SU-DHL-6 (cell line): ENCODE measurements around the gene VPS13D.

Source experiments
- H2AFZ ChIP-seq: fragments of 200-600 bp; sonication (generic); 2 replicates; pipeline ENCODE4 v1.6.1; 2014; ENCODE audit warnings: low read depth, mild to moderate bottlenecking, moderate library complexity, mixed read lengths, antibody characterized with exemption, low read length; ENCODE audit not compliant: severe bottlenecking
- H3F3A ChIP-seq: fragments of 200-600 bp; shearing (Covaris generic); 2 replicates; pipeline ENCODE4 v1.6.0; 2016; ENCODE audit warnings: antibody characterized with exemption, mild to moderate bottlenecking; ENCODE audit not compliant: insufficient read depth
- H3K27ac ChIP-seq: fragments of 200-600 bp; sonication (generic); 2 replicates; pipeline ENCODE4 v1.5.1; 2016; ENCODE audit warnings: low read depth, mild to moderate bottlenecking, low read length, moderate library complexity, mixed read lengths
- H3K27me3 ChIP-seq: fragments of 200-600 bp; sonication (generic), shearing (Covaris generic); 2 replicates; pipeline ENCODE4 v1.6.0; 2014; ENCODE audit warnings: mild to moderate bottlenecking, low read length
- H3K36me3 ChIP-seq: fragments of 200-600 bp; sonication (generic); 2 replicates; pipeline ENCODE4 v1.6.1; 2014; ENCODE audit warnings: mild to moderate bottlenecking, low read length, mixed read lengths
- H3K4me2 ChIP-seq: fragments of 300-600, 200-600 bp; shearing (Covaris generic), sonication (generic); 2 replicates; pipeline ENCODE4 v1.6.0; 2014; ENCODE audit warnings: low read length, low read depth, mild to moderate bottlenecking; ENCODE audit not compliant: poor library complexity, severe bottlenecking
- H3K4me3 ChIP-seq: fragments of 200-600 bp; sonication (generic); 2 replicates; pipeline ENCODE4 v1.5.1; 2014; ENCODE audit warnings: antibody characterized with exemption, low read length, mild to moderate bottlenecking, mixed read lengths; ENCODE audit not compliant: insufficient read depth, poor library complexity, severe bottlenecking
- H3K79me2 ChIP-seq: fragments of 200-600 bp; sonication (generic); 2 replicates; pipeline ENCODE4 v1.6.1; 2014; ENCODE audit warnings: mild to moderate bottlenecking, low read length, moderate library complexity; ENCODE audit not compliant: insufficient read depth
- H3K9ac ChIP-seq: fragments of 200-600 bp; sonication (generic); 2 replicates; pipeline ENCODE4 v1.7.0; 2014; ENCODE audit warnings: mild to moderate bottlenecking, low read length
- H3K9me2 ChIP-seq: fragments of 200-600 bp; sonication (generic); replicated peaks from 2 replicates; pipeline ENCODE4 v1.6.1; 2014; ENCODE audit warnings: low read length; ENCODE audit not compliant: insufficient read depth
- H3K9me3 ChIP-seq: fragments of 200-600 bp; sonication (generic); 2 replicates; pipeline ENCODE4 v1.6.1; 2014; ENCODE audit warnings: low read length, mixed read lengths; ENCODE audit not compliant: insufficient read depth
- H4K20me1 ChIP-seq: fragments of 200-600 bp; sonication (generic); 2 replicates; pipeline ENCODE4 v1.6.1; 2014; ENCODE audit warnings: low read depth, mild to moderate bottlenecking, antibody characterized with exemption, low read length, moderate library complexity, mixed read lengths
- CTCF ChIP-seq: fragments of 200-600 bp; sonication (generic); IDR thresholded peaks from one replicate; pipeline ENCODE4 v1.5.1; 2017; ENCODE audit warnings: antibody characterized with exemption, mild to moderate bottlenecking, low read length, moderate library complexity; ENCODE audit not compliant: insufficient read depth, poor library complexity, severe bottlenecking
- EZH2phosphoT487 ChIP-seq: fragments of 200-600 bp; sonication (generic), shearing (Covaris generic); conservative IDR thresholded peaks from 2 replicates; pipeline ENCODE4 v1.6.1; 2018; ENCODE audit warnings: mild to moderate bottlenecking, antibody characterized with exemption, low read length, moderate library complexity, mixed read lengths

Gene VPS13D

DNA sequence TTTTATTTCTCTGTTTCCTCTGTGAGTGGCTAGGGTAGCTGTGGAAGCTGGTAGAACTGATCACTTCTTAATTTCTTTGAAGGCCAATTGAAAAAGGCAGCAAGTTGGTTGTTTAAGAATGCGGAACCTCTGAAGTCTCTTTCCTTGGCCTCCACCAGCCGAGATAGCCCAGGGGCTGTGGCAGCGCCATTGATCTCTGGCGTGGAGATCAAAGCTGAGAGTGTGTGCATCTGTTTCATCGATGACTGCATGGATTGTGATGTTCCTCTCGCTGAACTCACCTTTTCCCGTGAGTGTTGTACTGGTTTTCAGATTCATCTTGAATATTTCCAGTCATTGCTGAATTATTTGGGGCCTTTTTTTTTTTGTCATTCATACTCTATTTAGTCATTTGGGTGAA lies 97.7 kb downstream of the VPS13D start:
- Histone ChIP-seq H3K9me2 (no peaks in the 10 kb centered on the region), H3K27ac (no peak overlapping the region), H3F3A (no peaks in the 10 kb centered on the region), H3K9ac (no peak overlapping the region), H3K4me3 (no peak overlapping the region), H2AFZ (no peak overlapping the region), H4K20me1 (no peaks in the 10 kb centered on the region), H3K36me3 (0 out of 2 replicates have a peak, but pooled peaks cover 2% of the 10 kb centered on the region), H3K9me3 (no peaks in the 10 kb centered on the region), H3K4me2 (no peak overlapping the region), H3K27me3 (no peaks in the 10 kb centered on the region), H3K79me2 (no peaks in the 10 kb centered on the region)
- TF ChIP-seq CTCF (no peak), EZH2phosphoT487 (no peak)

DNA sequence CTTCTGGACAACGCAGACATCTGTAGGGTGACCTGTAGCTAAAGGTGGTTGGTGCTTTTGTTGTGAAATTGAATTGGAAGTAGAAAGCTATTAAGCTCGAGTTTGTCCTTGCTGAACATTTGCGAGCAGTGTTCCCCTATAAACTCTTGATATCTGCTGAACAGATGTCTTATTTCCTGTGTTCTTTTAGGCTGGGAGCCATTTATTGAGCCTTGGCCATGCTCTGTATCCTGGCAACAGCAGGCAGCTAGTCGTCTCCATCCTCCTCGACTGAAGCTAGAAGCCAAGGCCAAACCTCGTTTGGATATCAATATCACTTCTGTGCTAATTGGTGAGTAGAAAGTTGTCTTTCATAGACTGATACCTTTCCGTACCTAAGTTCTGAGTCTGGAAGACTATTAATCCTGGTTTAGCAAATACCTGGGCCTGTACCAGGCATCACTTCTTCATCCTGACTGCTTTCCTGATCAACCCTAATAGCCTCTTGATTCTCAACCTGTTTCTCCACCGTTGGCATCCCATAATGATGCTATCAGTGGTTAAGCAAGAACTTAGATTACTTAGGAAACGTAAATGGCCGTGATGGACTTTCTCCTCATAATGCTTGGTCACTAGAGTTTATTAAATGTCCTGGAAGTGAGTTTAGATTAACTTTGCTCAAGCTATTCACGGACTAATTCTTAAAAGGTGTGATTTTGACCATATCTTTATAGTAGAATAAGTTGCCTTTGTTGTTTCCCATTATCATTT lies 103.4 kb downstream of the VPS13D start:
- Histone ChIP-seq H3K36me3 (no peaks in the 10 kb centered on the region), H3F3A (no peaks in the 10 kb centered on the region), H3K9me2 (no peaks in the 10 kb centered on the region), H3K4me2 (no peak overlapping the region), H4K20me1 (no peaks in the 10 kb centered on the region), H3K9ac (no peak overlapping the region), H3K27me3 (no peaks in the 10 kb centered on the region), H3K27ac (no peak overlapping the region), H3K9me3 (no peaks in the 10 kb centered on the region), H3K79me2 (no peaks in the 10 kb centered on the region), H3K4me3 (no peak overlapping the region), H2AFZ (no peak overlapping the region)
- no peak for TF ChIP-seq CTCF
- TF ChIP-seq EZH2phosphoT487: no peak

GRCh38 chr1:12335815-12336214 lies 106.0 kb downstream of the VPS13D start:
- no peaks in the 10 kb centered on the region for H3K27me3 ChIP-seq
- H3K4me3 ChIP-seq: no peak overlapping the region
- no peaks in the 10 kb centered on the region for H3K9me2 ChIP-seq
- no peak overlapping the region for H3K27ac ChIP-seq
- H3K79me2 ChIP-seq: no peaks in the 10 kb centered on the region
- no peak for TF ChIP-seq EZH2phosphoT487
- no peak for TF ChIP-seq CTCF
- no peak overlapping the region for H2AFZ ChIP-seq
- H3K36me3 ChIP-seq: no peaks in the 10 kb centered on the region
- H3K4me2 ChIP-seq: no peak overlapping the region
- H3F3A ChIP-seq: no peaks in the 10 kb centered on the region
- H3K9me3 ChIP-seq: no peaks in the 10 kb centered on the region
- no peak overlapping the region for H3K9ac ChIP-seq
- H4K20me1 ChIP-seq: no peaks in the 10 kb centered on the region
